HEK293 (cell line): ENCODE measurements around the gene MDH2.

Experiments used
- ZEB2 ChIP-seq: fragments of 450-650 bp; formaldehyde crosslinking; IDR thresholded peaks from 2 replicates; pipeline ENCODE4 v1.5.1; 2016; ENCODE audit warnings: missing biosample characterization, missing genetic modification characterization
- ZNF274 ChIP-seq, 2 experiments: fragments of 200-500 bp in 1 of 2; fragments of 450-650 bp in 1 of 2; sonication (Bioruptor generic) in 1 of 2; formaldehyde crosslinking in 1 of 2; IDR thresholded peaks; 2 replicates each; pipeline versions ENCODE4 v1.5.1 to v1.6.1; 2014 to 2016; ENCODE audit warnings: borderline replicate concordance in 1 of 2, inconsistent platforms in 1 of 2, low read length in 1 of 2, missing biosample characterization in 1 of 2, missing genetic modification characterization in 1 of 2
- ZNF510 ChIP-seq: fragments of 450-650 bp; formaldehyde crosslinking; IDR thresholded peaks from 2 replicates; pipeline ENCODE4 v1.5.1; 2018; ENCODE audit warnings: mild to moderate bottlenecking, missing genetic modification characterization, missing biosample characterization; ENCODE audit not compliant: insufficient replicate concordance
- ZNF777 ChIP-seq: fragments of 450-650 bp; formaldehyde crosslinking; IDR thresholded peaks from 2 replicates; pipeline ENCODE4 v1.5.1; 2017; ENCODE audit warnings: missing biosample characterization, missing genetic modification characterization, borderline replicate concordance
- TF ChIP-seq, protein P1 (sequence below): fragments of 450-650 bp; formaldehyde crosslinking; IDR thresholded peaks from 2 replicates; pipeline ENCODE4 v1.5.1; 2016; ENCODE audit warnings: missing biosample characterization, missing genetic modification characterization
- TF ChIP-seq, protein P2 (sequence below): fragments of 450-650 bp; formaldehyde crosslinking; conservative IDR thresholded peaks from 2 replicates; pipeline ENCODE4 v1.5.1; 2016; ENCODE audit warnings: low read depth, missing biosample characterization, missing genetic modification characterization
- TF ChIP-seq, protein P3 (sequence below): fragments of 450-650 bp; formaldehyde crosslinking; IDR thresholded peaks from 2 replicates; pipeline ENCODE4 v1.5.1; 2016; ENCODE audit warnings: missing biosample characterization, missing genetic modification characterization
- TF ChIP-seq, protein P4 (sequence below): fragments of 450-650 bp; formaldehyde crosslinking; optimal IDR thresholded peaks from 2 replicates; pipeline ENCODE3; 2016; ENCODE audit warnings: missing biosample characterization, mild to moderate bottlenecking, missing genetic modification characterization
- TF ChIP-seq, protein P5 (sequence below): fragments of 450-650 bp; formaldehyde crosslinking; IDR thresholded peaks from 2 replicates; pipeline ENCODE4 v1.5.1; 2017; ENCODE audit warnings: missing biosample characterization, missing genetic modification characterization

DNA sequence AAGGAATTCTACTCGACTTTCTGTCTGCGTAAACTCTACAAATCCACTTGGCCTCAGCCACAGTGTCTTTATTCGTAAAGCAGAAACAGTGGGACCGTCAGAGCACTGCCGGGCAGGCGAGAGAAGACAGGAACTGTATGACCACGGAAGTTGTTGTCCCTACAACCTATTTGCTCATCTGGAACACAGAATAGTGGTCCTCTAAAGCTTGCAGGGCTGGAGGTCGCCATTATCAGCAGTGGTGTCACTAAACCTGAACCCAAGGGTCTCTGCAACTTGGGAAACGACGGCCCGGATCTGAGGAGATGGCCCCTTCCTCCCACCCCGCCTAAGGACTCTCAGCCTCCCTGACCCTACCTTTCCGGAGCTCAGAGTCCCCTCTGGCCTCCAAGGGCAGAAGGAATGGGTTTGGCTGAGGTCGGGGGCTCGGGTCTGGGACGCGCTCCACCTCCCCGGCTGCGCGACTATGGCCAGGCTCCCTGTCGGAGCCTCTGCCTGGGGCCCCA is 548 bp upstream of the MDH2 start:
- TF ChIP-seq, protein P1, sequence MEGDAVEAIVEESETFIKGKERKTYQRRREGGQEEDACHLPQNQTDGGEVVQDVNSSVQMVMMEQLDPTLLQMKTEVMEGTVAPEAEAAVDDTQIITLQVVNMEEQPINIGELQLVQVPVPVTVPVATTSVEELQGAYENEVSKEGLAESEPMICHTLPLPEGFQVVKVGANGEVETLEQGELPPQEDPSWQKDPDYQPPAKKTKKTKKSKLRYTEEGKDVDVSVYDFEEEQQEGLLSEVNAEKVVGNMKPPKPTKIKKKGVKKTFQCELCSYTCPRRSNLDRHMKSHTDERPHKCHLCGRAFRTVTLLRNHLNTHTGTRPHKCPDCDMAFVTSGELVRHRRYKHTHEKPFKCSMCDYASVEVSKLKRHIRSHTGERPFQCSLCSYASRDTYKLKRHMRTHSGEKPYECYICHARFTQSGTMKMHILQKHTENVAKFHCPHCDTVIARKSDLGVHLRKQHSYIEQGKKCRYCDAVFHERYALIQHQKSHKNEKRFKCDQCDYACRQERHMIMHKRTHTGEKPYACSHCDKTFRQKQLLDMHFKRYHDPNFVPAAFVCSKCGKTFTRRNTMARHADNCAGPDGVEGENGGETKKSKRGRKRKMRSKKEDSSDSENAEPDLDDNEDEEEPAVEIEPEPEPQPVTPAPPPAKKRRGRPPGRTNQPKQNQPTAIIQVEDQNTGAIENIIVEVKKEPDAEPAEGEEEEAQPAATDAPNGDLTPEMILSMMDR (tag by site-specific recombination): no peak
- TF ChIP-seq, protein P2, sequence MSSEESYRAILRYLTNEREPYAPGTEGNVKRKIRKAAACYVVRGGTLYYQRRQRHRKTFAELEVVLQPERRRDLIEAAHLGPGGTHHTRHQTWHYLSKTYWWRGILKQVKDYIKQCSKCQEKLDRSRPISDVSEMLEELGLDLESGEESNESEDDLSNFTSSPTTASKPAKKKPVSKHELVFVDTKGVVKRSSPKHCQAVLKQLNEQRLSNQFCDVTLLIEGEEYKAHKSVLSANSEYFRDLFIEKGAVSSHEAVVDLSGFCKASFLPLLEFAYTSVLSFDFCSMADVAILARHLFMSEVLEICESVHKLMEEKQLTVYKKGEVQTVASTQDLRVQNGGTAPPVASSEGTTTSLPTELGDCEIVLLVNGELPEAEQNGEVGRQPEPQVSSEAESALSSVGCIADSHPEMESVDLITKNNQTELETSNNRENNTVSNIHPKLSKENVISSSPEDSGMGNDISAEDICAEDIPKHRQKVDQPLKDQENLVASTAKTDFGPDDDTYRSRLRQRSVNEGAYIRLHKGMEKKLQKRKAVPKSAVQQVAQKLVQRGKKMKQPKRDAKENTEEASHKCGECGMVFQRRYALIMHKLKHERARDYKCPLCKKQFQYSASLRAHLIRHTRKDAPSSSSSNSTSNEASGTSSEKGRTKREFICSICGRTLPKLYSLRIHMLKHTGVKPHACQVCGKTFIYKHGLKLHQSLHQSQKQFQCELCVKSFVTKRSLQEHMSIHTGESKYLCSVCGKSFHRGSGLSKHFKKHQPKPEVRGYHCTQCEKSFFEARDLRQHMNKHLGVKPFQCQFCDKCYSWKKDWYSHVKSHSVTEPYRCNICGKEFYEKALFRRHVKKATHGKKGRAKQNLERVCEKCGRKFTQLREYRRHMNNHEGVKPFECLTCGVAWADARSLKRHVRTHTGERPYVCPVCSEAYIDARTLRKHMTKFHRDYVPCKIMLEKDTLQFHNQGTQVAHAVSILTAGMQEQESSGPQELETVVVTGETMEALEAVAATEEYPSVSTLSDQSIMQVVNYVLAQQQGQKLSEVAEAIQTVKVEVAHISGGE: no peak
- TF ChIP-seq, protein P3, sequence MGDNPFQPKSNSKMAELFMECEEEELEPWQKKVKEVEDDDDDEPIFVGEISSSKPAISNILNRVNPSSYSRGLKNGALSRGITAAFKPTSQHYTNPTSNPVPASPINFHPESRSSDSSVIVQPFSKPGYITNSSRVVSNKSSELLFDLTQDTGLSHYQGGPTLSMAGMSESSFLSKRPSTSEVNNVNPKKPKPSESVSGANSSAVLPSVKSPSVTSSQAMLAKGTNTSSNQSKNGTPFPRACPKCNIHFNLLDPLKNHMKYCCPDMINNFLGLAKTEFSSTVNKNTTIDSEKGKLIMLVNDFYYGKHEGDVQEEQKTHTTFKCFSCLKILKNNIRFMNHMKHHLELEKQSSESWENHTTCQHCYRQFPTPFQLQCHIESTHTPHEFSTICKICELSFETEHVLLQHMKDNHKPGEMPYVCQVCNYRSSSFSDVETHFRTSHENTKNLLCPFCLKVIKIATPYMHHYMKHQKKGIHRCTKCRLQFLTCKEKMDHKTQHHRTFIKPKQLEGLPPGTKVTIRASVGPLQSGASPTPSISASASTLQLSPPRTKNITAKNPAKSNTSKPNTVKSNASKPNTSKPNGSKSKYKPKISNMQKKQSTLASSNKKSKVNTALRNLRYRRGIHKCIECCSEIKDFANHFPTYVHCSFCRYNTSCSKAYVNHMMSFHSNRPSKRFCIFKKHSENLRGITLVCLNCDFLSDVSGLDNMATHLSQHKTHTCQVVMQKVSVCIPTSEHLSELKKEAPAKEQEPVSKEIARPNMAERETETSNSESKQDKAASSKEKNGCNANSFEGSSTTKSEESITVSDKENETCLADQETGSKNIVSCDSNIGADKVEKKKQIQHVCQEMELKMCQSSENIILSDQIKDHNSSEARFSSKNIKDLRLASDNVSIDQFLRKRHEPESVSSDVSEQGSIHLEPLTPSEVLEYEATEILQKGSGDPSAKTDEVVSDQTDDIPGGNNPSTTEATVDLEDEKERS (tag by site-specific recombination): no peak
- TF ChIP-seq, protein P4, sequence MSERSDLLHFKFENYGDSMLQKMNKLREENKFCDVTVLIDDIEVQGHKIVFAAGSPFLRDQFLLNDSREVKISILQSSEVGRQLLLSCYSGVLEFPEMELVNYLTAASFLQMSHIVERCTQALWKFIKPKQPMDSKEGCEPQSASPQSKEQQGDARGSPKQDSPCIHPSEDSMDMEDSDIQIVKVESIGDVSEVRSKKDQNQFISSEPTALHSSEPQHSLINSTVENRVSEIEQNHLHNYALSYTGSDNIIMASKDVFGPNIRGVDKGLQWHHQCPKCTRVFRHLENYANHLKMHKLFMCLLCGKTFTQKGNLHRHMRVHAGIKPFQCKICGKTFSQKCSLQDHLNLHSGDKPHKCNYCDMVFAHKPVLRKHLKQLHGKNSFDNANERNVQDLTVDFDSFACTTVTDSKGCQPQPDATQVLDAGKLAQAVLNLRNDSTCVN (tag by site-specific recombination): no peak
- TF ChIP-seq ZNF510 (tag by site-specific recombination) (no peak), ZEB2 (tag by site-specific recombination) (no peak), ZNF274 (IDR thresholded peaks at IDR 0.05; ENCODE audit: low read length) (no peak), ZNF274 (tag by site-specific recombination; IDR thresholded peaks at IDR 0.05; ENCODE audit: borderline replicate concordance) (no peak), ZNF777 (tag by site-specific recombination) (no peak)
- TF ChIP-seq, protein P5, sequence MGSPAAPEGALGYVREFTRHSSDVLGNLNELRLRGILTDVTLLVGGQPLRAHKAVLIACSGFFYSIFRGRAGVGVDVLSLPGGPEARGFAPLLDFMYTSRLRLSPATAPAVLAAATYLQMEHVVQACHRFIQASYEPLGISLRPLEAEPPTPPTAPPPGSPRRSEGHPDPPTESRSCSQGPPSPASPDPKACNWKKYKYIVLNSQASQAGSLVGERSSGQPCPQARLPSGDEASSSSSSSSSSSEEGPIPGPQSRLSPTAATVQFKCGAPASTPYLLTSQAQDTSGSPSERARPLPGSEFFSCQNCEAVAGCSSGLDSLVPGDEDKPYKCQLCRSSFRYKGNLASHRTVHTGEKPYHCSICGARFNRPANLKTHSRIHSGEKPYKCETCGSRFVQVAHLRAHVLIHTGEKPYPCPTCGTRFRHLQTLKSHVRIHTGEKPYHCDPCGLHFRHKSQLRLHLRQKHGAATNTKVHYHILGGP (tag by site-specific recombination): no peak
